H9 (cell line): ENCODE results near the gene CDH23. TPM values are rescaled to one million over a fixed set of nuclear protein-coding genes. Genes with fewer than 3 reads are reported as not detected.

ENCODE experiments used
- DNase-seq: peaks from one replicate; pipeline ENCODE4 v3.0.0-alpha.2; 2017
- H2AFZ ChIP-seq: one replicate; pipeline ENCODE4 v1.6.1; 2013; ENCODE audit warnings: mild to moderate bottlenecking, low read length, control low read depth, moderate library complexity
- H2AK5ac ChIP-seq: 2 replicates; pipeline ENCODE4 v1.6.1; 2013; ENCODE audit warnings: low read length, control low read depth, mixed read lengths; ENCODE audit not compliant: insufficient read length
- H2BK120ac ChIP-seq: one replicate; pipeline ENCODE4 v1.6.1; 2013; ENCODE audit warnings: low read depth, mild to moderate bottlenecking, low read length, control low read depth, inconsistent platforms; ENCODE audit not compliant: poor library complexity, severe bottlenecking
- H2BK12ac ChIP-seq: 2 replicates; pipeline ENCODE4 v1.6.1; 2013; ENCODE audit warnings: low read length, control low read depth, mixed read lengths, low read depth; ENCODE audit not compliant: insufficient read length
- H2BK15ac ChIP-seq: 2 replicates; pipeline ENCODE4 v1.6.1; 2013; ENCODE audit warnings: low read depth, low read length, control low read depth
- H2BK20ac ChIP-seq: one replicate; pipeline ENCODE4 v1.6.1; 2013; ENCODE audit warnings: low read depth, mild to moderate bottlenecking, low read length, control low read depth, inconsistent platforms; ENCODE audit not compliant: poor library complexity, severe bottlenecking
- H2BK5ac ChIP-seq: 2 replicates; pipeline ENCODE4 v1.6.1; 2013; ENCODE audit warnings: low read length, control low read depth, mixed read lengths; ENCODE audit not compliant: insufficient read length
- H3K14ac ChIP-seq: 2 replicates; pipeline ENCODE4 v1.6.1; 2013; ENCODE audit warnings: low read length, control low read depth; ENCODE audit not compliant: insufficient read depth
- H3K18ac ChIP-seq: 2 replicates; pipeline ENCODE4 v1.6.1; 2013; ENCODE audit warnings: low read depth, mild to moderate bottlenecking, mixed read lengths, low read length, control low read depth; ENCODE audit not compliant: insufficient read length
- H3K23ac ChIP-seq: 2 replicates; pipeline ENCODE4 v1.6.1; 2013; ENCODE audit warnings: low read length, control low read depth, mixed read lengths, low read depth; ENCODE audit not compliant: insufficient read length
- H3K23me2 ChIP-seq: 2 replicates; pipeline ENCODE4 v1.6.1; 2013; ENCODE audit warnings: low read depth, mild to moderate bottlenecking, mixed read lengths, low read length, control low read depth; ENCODE audit not compliant: insufficient read length, poor library complexity, severe bottlenecking
- H3K27ac ChIP-seq: 2 replicates; pipeline ENCODE4 v1.5.1; 2013; ENCODE audit warnings: low read length, control low read depth, mixed read lengths, low read depth; ENCODE audit not compliant: insufficient read length
- H3K27me3 ChIP-seq: 2 replicates; pipeline ENCODE4 v1.6.1; 2013; ENCODE audit warnings: low read length, control low read depth, inconsistent platforms; ENCODE audit not compliant: insufficient read depth
- H3K4ac ChIP-seq: 2 replicates; pipeline ENCODE4 v1.6.1; 2013; ENCODE audit warnings: low read depth, mild to moderate bottlenecking, control low read depth, inconsistent platforms, low read length, moderate library complexity
- H3K4me1 ChIP-seq: 2 replicates; pipeline ENCODE4 v1.6.1; 2013; ENCODE audit warnings: low read length, control low read depth, inconsistent platforms; ENCODE audit not compliant: insufficient read depth
- H3K4me2 ChIP-seq: 2 replicates; pipeline ENCODE4 v1.6.1; 2013; ENCODE audit warnings: low read length, control low read depth, mixed read lengths; ENCODE audit not compliant: insufficient read length, insufficient read depth
- H3K56ac ChIP-seq: 2 replicates; pipeline ENCODE4 v1.6.1; 2013; ENCODE audit warnings: low read depth, mild to moderate bottlenecking, mixed read lengths, low read length, control low read depth; ENCODE audit not compliant: insufficient read length
- H3K79me1 ChIP-seq: 2 replicates; pipeline ENCODE4 v1.6.1; 2013; ENCODE audit warnings: low read depth, mild to moderate bottlenecking, moderate library complexity, low read length, control low read depth, inconsistent platforms; ENCODE audit not compliant: insufficient read depth, poor library complexity, severe bottlenecking
- H3K79me2 ChIP-seq: 2 replicates; pipeline ENCODE4 v1.6.1; 2013; ENCODE audit warnings: low read length, control low read depth, inconsistent platforms; ENCODE audit not compliant: insufficient read depth
- H3K9ac ChIP-seq: 2 replicates; pipeline ENCODE4 v1.6.1; 2013; ENCODE audit warnings: low read length, control low read depth, mixed read lengths; ENCODE audit not compliant: insufficient read length; ENCODE audit errors: extremely low read depth
- H3K9me3 ChIP-seq: one replicate; pipeline ENCODE4 v1.6.1; 2013; ENCODE audit warnings: low read depth, low read length, inconsistent platforms; ENCODE audit not compliant: control insufficient read depth
- H3T11ph ChIP-seq: one replicate; pipeline ENCODE4 v1.6.1; 2013; ENCODE audit warnings: mild to moderate bottlenecking, low read length, control low read depth, inconsistent platforms
- H4K20me1 ChIP-seq: one replicate; pipeline ENCODE4 v1.6.1; 2013; ENCODE audit not compliant: control insufficient read depth, insufficient read length, insufficient read depth
- H4K5ac ChIP-seq: 2 replicates; pipeline ENCODE4 v1.6.1; 2013; ENCODE audit warnings: low read depth, mild to moderate bottlenecking, mixed read lengths, low read length, control low read depth; ENCODE audit not compliant: insufficient read length
- H4K8ac ChIP-seq: replicated peaks from 2 replicates; pipeline ENCODE4 v1.6.1; 2013; ENCODE audit warnings: low read length, control low read depth, mixed read lengths, low read depth; ENCODE audit not compliant: insufficient read length
- H4K91ac ChIP-seq: 2 replicates; pipeline ENCODE4 v1.6.1; 2013; ENCODE audit warnings: low read depth, mild to moderate bottlenecking, moderate library complexity, mixed read lengths, low read length, control low read depth; ENCODE audit not compliant: insufficient read length
- H3K27ac Mint-ChIP-seq, 3 experiments: 2 replicates in 2 of 3; 3 replicates in 1 of 3; pipeline ENCODE4 v1.8.0; 2020 to 2021; ENCODE audit warnings: mixed read lengths in 3 of 3, mild to moderate bottlenecking in 1 of 3, moderate library complexity in 1 of 3
- H3K27me3 Mint-ChIP-seq: 2 replicates; pipeline ENCODE4 v1.8.0; 2021; ENCODE audit warnings: low read depth, mild to moderate bottlenecking, moderate library complexity, mixed read lengths
- H3K36me3 Mint-ChIP-seq, 3 experiments: 2 replicates in 2 of 3; 3 replicates in 1 of 3; pipeline ENCODE4 v1.8.0; 2020 to 2021; ENCODE audit warnings: low read depth in 3 of 3, mixed read lengths in 3 of 3; ENCODE audit not compliant: insufficient read depth in 1 of 3
- H3K4me1 Mint-ChIP-seq, 2 experiments: 2 replicates each; pipeline ENCODE4 v1.8.0; 2020; ENCODE audit warnings: mixed read lengths in 2 of 2
- H3K4me3 Mint-ChIP-seq, 2 experiments: 2 replicates in 1 of 2; 3 replicates in 1 of 2; pipeline ENCODE4 v1.8.0; 2020 to 2021; ENCODE audit warnings: mild to moderate bottlenecking in 2 of 2, mixed read lengths in 2 of 2, moderate library complexity in 1 of 2
- H3K9me3 Mint-ChIP-seq, 2 experiments: 2 replicates in 1 of 2; 3 replicates in 1 of 2; pipeline ENCODE4 v1.8.0; 2020; ENCODE audit warnings: mild to moderate bottlenecking in 2 of 2, mixed read lengths in 2 of 2, moderate library complexity in 1 of 2
- CTCF ChIP-seq: fragments of 200-600 bp; sonication (generic); conservative IDR thresholded peaks from 3 replicates; pipeline ENCODE4 v1.8.0; 2021; ENCODE audit warnings: antibody characterized with exemption, mild to moderate bottlenecking
- WGBS: extraction: QIAGEN DNeasy Blood & Tissue Kit; methylation state at CpG from one replicate; pipeline ENCODE4 v1.1.7; 2013; ENCODE audit warnings: missing lambda C conversion rate, low lambda C conversion rate, mixed read lengths; ENCODE audit not compliant: insufficient read length; ENCODE audit errors: extremely low coverage; 5-methylcytosine and 5-hydroxymethylcytosine counted together
- total RNA-seq: library from RNA; stranded (reverse); gene quantifications from 2 replicates; pipeline ENCODE4 v1.2.1, GENCODE V29; 2021

The CDH23 gene
- total RNA-seq, 1 experiment from 2014 or later: 2.1 TPM

GRCh38 chr10:71623986-71624291, 227.2 kb downstream of the CDH23 start:
- no peak for DNase-seq
- H2BK15ac ChIP-seq: no peak overlapping the region
- H3K4me1 ChIP-seq: peaks cover 19% of the 10 kb centered on the region; the same call in 1 of the 2 replicates
- H3K9me3 Mint-ChIP-seq: no peaks in the 10 kb centered on the region
- H2BK20ac ChIP-seq: no peak overlapping the region
- H2AK5ac ChIP-seq: no peak overlapping the region
- H3K4ac ChIP-seq: no peak overlapping the region
- H4K8ac ChIP-seq: no peak overlapping the region
- H3K27me3 Mint-ChIP-seq: peaks cover 32% of the 10 kb centered on the region
- H3K18ac ChIP-seq: no peak overlapping the region
- no CpG with 5 or more reads among the region's 9 CpGs for WGBS
- no peaks in the 10 kb centered on the region for H3K9me3 ChIP-seq
- no peak overlapping the region for H2BK5ac ChIP-seq
- no peaks in the 10 kb centered on the region for H3K27me3 ChIP-seq
- no peak overlapping the region for H3K9ac ChIP-seq
- H3K79me1 ChIP-seq: no peaks in the 10 kb centered on the region
- H3K23me2 ChIP-seq: peaks cover 8% of the 10 kb centered on the region
- TF ChIP-seq CTCF: no peak
- no peaks in the 10 kb centered on the region for H3K36me3 Mint-ChIP-seq
- no peak overlapping the region for H2BK120ac ChIP-seq
- no peak overlapping the region for H4K5ac ChIP-seq
- H3K4me1 Mint-ChIP-seq: peaks cover 63 to 80% of the 10 kb centered on the region in 2 experiments
- no peaks in the 10 kb centered on the region for H3K79me2 ChIP-seq
- no peak overlapping the region for H3K27ac ChIP-seq
- H2BK12ac ChIP-seq: no peak overlapping the region
- H4K91ac ChIP-seq: no peak overlapping the region
- no peak overlapping the region for H3K56ac ChIP-seq
- H2AFZ ChIP-seq: no peak overlapping the region
- H3K23ac ChIP-seq: no peak overlapping the region
- H3T11ph ChIP-seq: no peak overlapping the region
- peak overlapping the region in 1 of 2 experiments; percentile 35; a peak in 2 of 5 replicates for H3K4me3 Mint-ChIP-seq
- H3K27ac Mint-ChIP-seq: peak overlapping the region in 2 of 3 experiments; percentile 67 to 82; a peak in 3 of 7 replicates
- no peaks in the 10 kb centered on the region for H4K20me1 ChIP-seq
- no peak overlapping the region for H3K4me2 ChIP-seq
- H3K14ac ChIP-seq: no peak overlapping the region
